PC-3 (cell line): ENCODE data around the gene SYNPO. TPM values are rescaled to one million over a fixed set of nuclear protein-coding genes. Genes with fewer than 3 reads are reported as not detected.

Experiments used
- ATAC-seq: fragments of 200-7000 bp; cut with Tn5 transposase; 2 replicates; pipeline ENCODE4 v1.9.1; 2020; ENCODE audit warnings: mild to moderate bottlenecking, moderate library complexity
- BruUV-seq: library from RNA; stranded (reverse); fragments of 400-500 nt; replicated peaks from 2 replicates; lab custom pipeline; 2021; lab: Mats Ljungman, UMichigan
- CTCF ChIA-PET: fragments of 300-600 bp; sonication (Branson Sonifier 250); formaldehyde crosslinking; loops from one replicate; lab custom pipeline; 2022; ENCODE audit warnings: antibody characterized with exemption; lab: Charles Lee
- POLR2A ChIA-PET: fragments of 300-600 bp; sonication (Branson Sonifier 250); formaldehyde crosslinking; loops from one replicate; lab custom pipeline; 2022; ENCODE audit warnings: antibody characterized with exemption; ENCODE audit not compliant: unreplicated experiment; lab: Charles Lee
- DNase-seq: peaks from one replicate; pipeline ENCODE4 v3.0.0-alpha.2; 2015
- H2AFZ ChIP-seq: fragments of 300-600 bp; sonication (generic); 2 replicates; pipeline ENCODE4 v1.6.0; 2016; ENCODE audit warnings: antibody characterized with exemption, low read length
- H3F3A ChIP-seq: fragments of 300-600 bp; sonication (generic); one replicate; pipeline ENCODE4 v1.6.0; 2017; ENCODE audit warnings: antibody characterized with exemption, low read length, control low read depth, mild to moderate bottlenecking; ENCODE audit not compliant: unreplicated experiment
- H3K27ac ChIP-seq: fragments of 300-600 bp; sonication (generic); 2 replicates; pipeline ENCODE4 v1.5.1; 2016; ENCODE audit warnings: mild to moderate bottlenecking, low read length
- H3K27me3 ChIP-seq: fragments of 300-600 bp; sonication (generic); 2 replicates; pipeline ENCODE4 v1.6.1; 2016; ENCODE audit warnings: low read length, mixed read lengths
- H3K36me3 ChIP-seq: fragments of 300-600 bp; sonication (generic); 2 replicates; pipeline ENCODE4 v1.6.1; 2016; ENCODE audit warnings: low read depth, mixed run types, low read length, mixed read lengths
- H3K4me1 ChIP-seq: fragments of 300-600 bp; sonication (generic); 2 replicates; pipeline ENCODE4 v1.5.1; 2016; ENCODE audit warnings: low read length; ENCODE audit not compliant: insufficient read depth
- H3K4me2 ChIP-seq: fragments of 300-600 bp; sonication (generic); 2 replicates; pipeline ENCODE4 v1.6.0; 2016; ENCODE audit warnings: low read length
- H3K4me3 ChIP-seq: fragments of 300-600 bp; sonication (generic); 2 replicates; pipeline ENCODE4 v1.5.1; 2016; ENCODE audit warnings: mild to moderate bottlenecking, low read length, mixed read lengths
- H3K79me2 ChIP-seq: fragments of 300-600 bp; sonication (generic); 2 replicates; pipeline ENCODE4 v1.6.1; 2017; ENCODE audit warnings: low read length, mixed read lengths
- H3K9ac ChIP-seq: fragments of 300-600 bp; sonication (generic); 2 replicates; pipeline ENCODE4 v1.6.0; 2016; ENCODE audit warnings: mild to moderate bottlenecking, low read length
- H3K9me2 ChIP-seq: fragments of 300-600 bp; sonication (generic); replicated peaks from 2 replicates; pipeline ENCODE4 v1.6.1; 2016; ENCODE audit warnings: mixed run types, low read length, mixed read lengths
- H3K9me3 ChIP-seq: fragments of 300-600 bp; sonication (generic); 2 replicates; pipeline ENCODE4 v1.6.1; 2016; ENCODE audit warnings: low read length, mixed read lengths
- H4K20me1 ChIP-seq: fragments of 300-600 bp; sonication (generic); 2 replicates; pipeline ENCODE4 v1.6.1; 2016; ENCODE audit warnings: low read length, mixed read lengths
- CTCF ChIP-seq: fragments of 300-600 bp; sonication (generic); conservative IDR thresholded peaks from 2 replicates; pipeline ENCODE4 v1.5.1; 2017; ENCODE audit warnings: antibody characterized with exemption, low read depth, mild to moderate bottlenecking, low read length
- EZH2 ChIP-seq: fragments of 300-600 bp; sonication (generic); IDR thresholded peaks from one replicate; pipeline ENCODE4 v1.6.1; 2017; ENCODE audit warnings: antibody characterized with exemption, mild to moderate bottlenecking, low read length; ENCODE audit not compliant: unreplicated experiment
- EZH2phosphoT487 ChIP-seq: fragments of 300-600 bp; sonication (generic); IDR thresholded peaks from 2 replicates; pipeline ENCODE4 v1.6.1; 2018; ENCODE audit warnings: mild to moderate bottlenecking, antibody characterized with exemption, low read length, borderline replicate concordance
- intact Hi-C: fragments of 100-400 bp; cut with micrococcal nuclease; formaldehyde crosslinking; loops from 2 replicates; pipeline ENCODE4 v1.9.0; 2023
- total RNA-seq: library from RNA; depleted of rRNA; stranded (reverse); fragments of >200 nt; gene quantifications from 2 replicates; pipeline ENCODE4 v1.2.3, GENCODE V29; 2014

Gene SYNPO
- total RNA-seq, 1 experiment from 2014 or later, result 5.3 TPM

- no peaks in the 10 kb centered on the region for H3K79me2 ChIP-seq
- no peak overlapping the region for H3K27ac ChIP-seq
- DNase-seq, result no peak
- peak overlapping the region; percentile 77 for H2AFZ ChIP-seq
- CTCF ChIA-PET, result no interaction called here
- H3K27me3 ChIP-seq, result no peaks in the 10 kb centered on the region
- TF ChIP-seq CTCF (no peak), EZH2 (no peak)
- BruUV-seq, result no TSS peak
- no peaks in the 10 kb centered on the region for H3F3A ChIP-seq
- H3K4me1 ChIP-seq, result peaks cover 15% of the 10 kb centered on the region
- peak overlapping the region; percentile 75 for H3K4me3 ChIP-seq
- no peaks in the 10 kb centered on the region for H3K36me3 ChIP-seq
- no peaks in the 10 kb centered on the region for H3K9me2 ChIP-seq
- intact Hi-C loops, result no loop called here
- H3K9me3 ChIP-seq, result no peaks in the 10 kb centered on the region
- peak overlapping the region; percentile 96 for H3K4me2 ChIP-seq
- peak overlapping the region; percentile 38; the same call in 1 of the 2 replicates for H3K9ac ChIP-seq
- H4K20me1 ChIP-seq, result no peaks in the 10 kb centered on the region
- POLR2A ChIA-PET, result no interaction called here
- no peak for ATAC-seq
These were observed 15.3 kb upstream of the SYNPO start for GRCh38 chr5:150625164-150625535.

GRCh38 chr5:150625831-150626746, 14.4 kb upstream of the SYNPO start:
- H3K27ac ChIP-seq, result no peak overlapping the region
- no peak overlapping the region for H3K9ac ChIP-seq
- ATAC-seq (no peak), DNase-seq (no peak)
- no peaks in the 10 kb centered on the region for H3K9me2 ChIP-seq
- H3K4me3 ChIP-seq, result no peak overlapping the region
- CTCF ChIA-PET, result no interaction called here
- no peak overlapping the region for H3K4me2 ChIP-seq
- H3K79me2 ChIP-seq, result no peaks in the 10 kb centered on the region
- no peaks in the 10 kb centered on the region for H3F3A ChIP-seq
- H3K4me1 ChIP-seq, result peaks cover 15% of the 10 kb centered on the region
- no peaks in the 10 kb centered on the region for H3K9me3 ChIP-seq
- no peaks in the 10 kb centered on the region for H3K36me3 ChIP-seq
- no peaks in the 10 kb centered on the region for H4K20me1 ChIP-seq
- TF ChIP-seq CTCF (no peak), EZH2phosphoT487 (no peak), EZH2 (no peak)
- POLR2A ChIA-PET, result no interaction called here
- intact Hi-C loops, result no loop called here
- H3K27me3 ChIP-seq, result no peaks in the 10 kb centered on the region
- no TSS peak for BruUV-seq
- no peak overlapping the region for H2AFZ ChIP-seq

GRCh38 chr5:150626853-150627276, 13.6 kb upstream of the SYNPO start:
- Histone ChIP-seq H3K4me2 (no peak overlapping the region), H3K27me3 (no peaks in the 10 kb centered on the region), H2AFZ (no peak overlapping the region), H3K36me3 (no peaks in the 10 kb centered on the region), H3K79me2 (no peaks in the 10 kb centered on the region), H3K4me1 (peaks cover 15% of the 10 kb centered on the region), H4K20me1 (no peaks in the 10 kb centered on the region), H3K27ac (no peak overlapping the region), H3K9ac (no peak overlapping the region), H3K9me3 (no peaks in the 10 kb centered on the region), H3K4me3 (no peak overlapping the region), H3K9me2 (no peaks in the 10 kb centered on the region), H3F3A (no peaks in the 10 kb centered on the region)
- intact Hi-C loops, result no loop called here
- TF ChIP-seq EZH2phosphoT487 (no peak), CTCF (no peak), EZH2 (no peak)
- DNase-seq (no peak), ATAC-seq (no peak)
- ChIA-PET CTCF (no interaction called here), POLR2A (no interaction called here)
- no TSS peak for BruUV-seq
